Spinal cord (tissue), 10 donors: ENCODE measurements around the gene PRSS37. TPM values are rescaled to one million over a fixed set of nuclear protein-coding genes. Genes with fewer than 3 reads are reported as not detected.

Experiments
- DNase-seq, 6 donors: peaks; one replicate each; pipeline versions ENCODE4 v3.0.0 to v3.0.0-alpha.2; 2013 to 2015; ENCODE audit warnings: low spot score in 6 of 6, low read depth in 4 of 6
- H3K27ac ChIP-seq: one replicate; pipeline ENCODE4 v1.5.1; 2013; ENCODE audit warnings: low read depth, low read length, control low read depth
- H3K27me3 ChIP-seq: one replicate; pipeline ENCODE4 v1.6.1; 2013; ENCODE audit warnings: low read length; ENCODE audit not compliant: control insufficient read depth, insufficient read depth
- H3K36me3 ChIP-seq: one replicate; pipeline ENCODE4 v1.6.1; 2013; ENCODE audit warnings: low read length; ENCODE audit not compliant: control insufficient read depth, insufficient read depth
- H3K4me1 ChIP-seq: one replicate; pipeline ENCODE4 v1.6.1; 2013; ENCODE audit warnings: low read length; ENCODE audit not compliant: control insufficient read depth, insufficient read depth
- H3K4me3 ChIP-seq: one replicate; pipeline ENCODE4 v1.5.1; 2013; ENCODE audit warnings: low read depth, low read length, control low read depth
- H3K9me3 ChIP-seq: one replicate; pipeline ENCODE4 v1.6.1; 2013; ENCODE audit warnings: low read length; ENCODE audit not compliant: control insufficient read depth, insufficient read depth
- WGBS: methylation state at CpG from one replicate; pipeline ENCODE4 v1.1.5; 2013; ENCODE audit warnings: missing lambda C conversion rate; ENCODE audit not compliant: insufficient coverage; 5-methylcytosine and 5-hydroxymethylcytosine counted together
- long read RNA-seq, 4 donors: transcript quantifications; one replicate each; lab custom pipeline, GENCODE V29; 2026
- polyA plus RNA-seq, 2 donors: library from polyadenylated mRNA; unstranded; fragments of 120-200 nt; gene quantifications; one replicate each; pipeline ENCODE4 v1.2.1, GENCODE V29; 2013; ENCODE audit not compliant: insufficient read length in 2 of 2
- total RNA-seq, 2 donors: library from RNA; depleted of rRNA in 1 of 2; stranded (reverse); fragments of 120-200 nt in 1 of 2; fragments of >200 nt in 1 of 2; gene quantifications; one replicate each; pipeline versions ENCODE4 v1.2.3 to v1.2.4, GENCODE V29; 2013 to 2014
- donor health status: healthy.

PRSS37 gene
- total RNA-seq (not detected), polyA plus RNA-seq (under 1 TPM; 0.24 to 0.45 TPM)
- long read RNA-seq, donor 1, result 0 reads
- long read RNA-seq, donor 2, result 0 reads
- long read RNA-seq, donor 3, result 0 reads
- long read RNA-seq, donor 4, result 0 reads

- Histone ChIP-seq H3K27me3 (no peaks in the 10 kb centered on the region), H3K27ac (no peak within 1 kb of the TSS), H3K4me3 (no peak within 1 kb of the TSS), H3K36me3 (no peaks in the 10 kb centered on the region), H3K4me1 (no peaks in the 10 kb centered on the region), H3K9me3 (no peaks in the 10 kb centered on the region)
- no peak for DNase-seq
Observed at GRCh38 chr7:141841385-141841784, at the start of gene PRSS37. TSS of gene PRSS37 (minus strand) at chr7:141841485. CDS start at chr7:141841049, 436 bp downstream.

- DNase-seq, result no peak
- no peaks in the 10 kb centered on the region for H3K9me3 ChIP-seq
- no peaks in the 10 kb centered on the region for H3K4me1 ChIP-seq
- H3K4me3 ChIP-seq, result no peak overlapping the region
- no CpG with 5 or more reads among the region's 1 CpG for WGBS
- no peaks in the 10 kb centered on the region for H3K36me3 ChIP-seq
- H3K27me3 ChIP-seq, result no peaks in the 10 kb centered on the region
- no peak overlapping the region for H3K27ac ChIP-seq
Observed at GRCh38 chr7:141889321-141889720, 48.0 kb upstream of the PRSS37 start.

DNA sequence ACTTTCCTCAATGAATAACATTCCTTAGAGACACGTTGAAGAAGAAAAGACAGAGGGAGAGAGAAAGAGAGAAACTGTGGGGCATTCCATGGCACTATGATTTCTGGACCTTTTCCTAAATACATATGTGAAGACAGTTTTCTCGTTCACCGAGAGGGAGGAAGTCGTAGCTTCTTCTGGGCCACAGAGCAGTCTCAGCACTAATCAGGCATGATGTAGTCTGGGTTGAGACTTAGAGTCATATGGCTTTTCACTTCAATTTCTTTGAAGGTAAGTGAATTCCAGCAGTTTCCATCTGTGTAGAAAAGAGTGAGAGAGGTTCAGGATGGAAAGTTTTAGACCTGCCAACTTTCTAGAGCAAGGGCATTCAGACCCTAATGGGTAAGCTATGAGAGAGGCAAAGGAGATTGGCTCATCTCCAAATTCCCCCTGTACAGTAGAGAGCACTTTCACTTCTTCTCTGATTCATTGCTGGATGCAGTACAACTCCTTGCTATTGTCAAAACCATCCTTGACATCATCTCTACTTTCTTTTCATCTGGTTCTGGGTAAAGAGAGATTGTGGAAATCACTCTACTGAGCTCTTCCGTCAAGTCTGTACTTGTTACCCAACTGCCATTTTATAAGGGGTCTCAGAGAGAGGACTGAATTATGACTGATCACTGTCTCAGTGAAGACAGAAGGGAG is 43.4 kb upstream of the PRSS37 start:
- no peaks in the 10 kb centered on the region for H3K4me1 ChIP-seq
- H3K4me3 ChIP-seq, result no peak overlapping the region
- no peaks in the 10 kb centered on the region for H3K36me3 ChIP-seq
- H3K9me3 ChIP-seq, result no peaks in the 10 kb centered on the region
- no peak overlapping the region for H3K27ac ChIP-seq
- WGBS, result no CpG with 5 or more reads among the region's 5 CpGs
- DNase-seq, result no peak
- H3K27me3 ChIP-seq, result no peaks in the 10 kb centered on the region

DNA sequence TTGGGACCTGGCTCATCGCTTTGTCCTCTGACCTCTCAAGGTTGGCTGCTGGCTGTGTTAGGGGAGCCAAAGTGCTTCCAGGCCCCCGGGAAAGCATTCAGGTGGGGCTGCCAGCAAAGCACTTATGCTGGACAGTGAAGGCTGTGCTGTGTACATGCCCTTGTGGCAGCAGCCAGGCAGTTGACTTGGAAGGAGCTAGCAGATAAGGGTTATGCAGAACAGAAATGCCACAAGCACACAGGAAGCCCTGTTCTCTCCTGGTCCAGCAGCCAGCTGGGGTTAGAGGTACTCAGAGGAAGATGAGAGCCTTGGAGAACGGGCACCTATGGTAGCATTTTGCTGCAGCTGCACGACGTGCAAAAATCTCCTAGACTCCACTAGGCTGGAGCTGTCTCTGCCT is 39.7 kb upstream of the PRSS37 start:
- H3K27me3 ChIP-seq, result no peaks in the 10 kb centered on the region
- no peaks in the 10 kb centered on the region for H3K4me1 ChIP-seq
- no peak for DNase-seq
- H3K4me3 ChIP-seq, result no peak overlapping the region
- no peaks in the 10 kb centered on the region for H3K36me3 ChIP-seq
- WGBS, result 60% methylated on average over 3 of the region's 5 CpGs
- H3K27ac ChIP-seq, result no peak overlapping the region
- H3K9me3 ChIP-seq, result no peaks in the 10 kb centered on the region

DNA sequence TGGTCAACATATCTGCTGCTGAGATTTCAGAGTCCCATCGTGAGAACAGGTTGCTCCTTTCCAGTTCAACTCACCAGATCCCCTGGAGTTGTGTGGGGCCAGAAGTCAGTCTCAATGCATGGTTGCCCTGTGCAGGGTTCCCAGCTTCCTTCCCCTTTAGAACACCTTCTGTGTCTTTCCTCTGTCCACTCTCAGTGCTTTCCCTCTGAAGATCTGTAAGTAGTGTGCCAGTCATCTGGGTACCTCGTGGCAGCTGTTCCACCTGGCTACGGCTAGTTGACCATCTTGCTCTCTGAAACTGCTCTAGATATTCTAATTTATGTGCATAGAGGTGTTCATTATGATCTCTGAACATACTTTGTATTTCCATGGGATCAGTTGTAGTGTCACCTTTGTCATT is 36.1 kb upstream of the PRSS37 start:
- WGBS, result no CpG with 5 or more reads among the region's 3 CpGs
- DNase-seq, result no peak
- Histone ChIP-seq H3K27me3 (no peaks in the 10 kb centered on the region), H3K9me3 (no peaks in the 10 kb centered on the region), H3K36me3 (no peaks in the 10 kb centered on the region), H3K27ac (no peak overlapping the region), H3K4me1 (no peaks in the 10 kb centered on the region), H3K4me3 (no peak overlapping the region)

DNA sequence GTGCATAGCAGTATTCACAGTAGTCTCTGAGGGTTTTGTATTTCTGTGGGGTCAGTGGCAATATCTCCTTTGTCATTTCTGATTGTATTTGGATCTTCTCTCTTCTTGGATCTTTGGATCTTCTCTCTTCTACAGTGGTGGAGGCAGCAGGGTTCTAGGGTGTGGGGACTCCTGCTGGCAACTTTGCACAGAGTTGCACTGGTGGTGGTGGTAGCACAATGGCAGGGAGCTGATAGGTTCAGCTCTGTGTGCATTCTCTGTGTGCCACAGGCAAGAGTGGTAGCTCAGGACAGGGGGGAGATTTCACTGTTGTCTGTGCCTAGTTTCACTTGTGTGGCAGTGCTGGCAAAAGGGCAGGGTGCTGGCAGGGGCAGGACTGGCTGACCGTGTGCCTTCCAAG is 35.1 kb upstream of the PRSS37 start:
- Histone ChIP-seq H3K9me3 (no peaks in the 10 kb centered on the region), H3K36me3 (no peaks in the 10 kb centered on the region), H3K27me3 (no peaks in the 10 kb centered on the region), H3K27ac (no peak overlapping the region), H3K4me1 (no peaks in the 10 kb centered on the region), H3K4me3 (no peak overlapping the region)
- 100% methylated on average over 1 of the region's 1 CpG for WGBS
- DNase-seq, result no peak

- Histone ChIP-seq H3K36me3 (no peaks in the 10 kb centered on the region), H3K4me1 (no peaks in the 10 kb centered on the region), H3K27ac (no peak overlapping the region), H3K27me3 (no peaks in the 10 kb centered on the region), H3K4me3 (no peak overlapping the region), H3K9me3 (no peaks in the 10 kb centered on the region)
- WGBS, result no CpG with 5 or more reads among the region's 2 CpGs
- no peak for DNase-seq
Observed at GRCh38 chr7:141875453-141875852, 34.2 kb upstream of the PRSS37 start.

DNA sequence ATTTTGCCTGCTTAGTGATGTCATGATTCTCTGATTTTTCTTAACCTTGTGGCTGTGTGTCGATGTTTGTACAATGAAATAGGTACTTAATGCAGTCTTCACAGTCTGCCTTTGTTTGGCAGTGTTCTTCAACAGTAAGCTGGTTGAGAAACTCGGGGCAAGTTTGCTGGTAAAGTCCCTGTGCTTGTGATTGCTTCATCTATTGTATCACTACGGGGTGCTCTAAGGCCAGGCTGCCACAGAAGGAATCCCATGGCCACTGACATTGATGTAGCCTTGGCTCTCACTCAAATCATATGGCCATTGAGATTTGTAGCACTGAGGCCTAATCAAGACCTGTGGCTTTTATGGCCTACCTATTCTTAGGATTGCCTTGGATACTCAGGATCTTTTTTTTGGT is 33.5 kb upstream of the PRSS37 start:
- 50% methylated on average over 2 of the region's 3 CpGs for WGBS
- H3K27ac ChIP-seq, result no peak overlapping the region
- no peaks in the 10 kb centered on the region for H3K4me1 ChIP-seq
- H3K27me3 ChIP-seq, result no peaks in the 10 kb centered on the region
- no peaks in the 10 kb centered on the region for H3K36me3 ChIP-seq
- no peak overlapping the region for H3K4me3 ChIP-seq
- no peak for DNase-seq
- H3K9me3 ChIP-seq, result no peaks in the 10 kb centered on the region

DNA sequence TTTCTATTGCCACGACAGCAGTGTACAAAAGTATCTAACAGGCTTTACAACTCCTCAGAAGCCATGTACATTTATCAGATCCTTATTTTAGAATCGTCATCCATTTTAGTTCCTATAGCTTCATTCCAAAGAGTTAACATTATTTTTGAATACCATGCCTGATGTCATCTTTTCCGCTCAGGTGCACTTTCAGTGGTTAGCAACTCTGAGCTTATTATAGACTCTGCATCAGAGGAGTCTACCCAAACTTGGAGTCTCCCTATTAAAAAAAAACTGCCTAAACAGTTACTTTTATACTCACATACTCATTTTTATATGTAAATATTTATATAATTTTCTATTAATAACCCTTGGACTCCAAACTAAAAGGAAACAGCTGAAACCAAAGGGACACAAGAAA is 31.6 kb upstream of the PRSS37 start:
- Histone ChIP-seq H3K4me1 (no peaks in the 10 kb centered on the region), H3K27me3 (no peaks in the 10 kb centered on the region), H3K4me3 (no peak overlapping the region), H3K9me3 (no peaks in the 10 kb centered on the region), H3K36me3 (no peaks in the 10 kb centered on the region), H3K27ac (no peak overlapping the region)
- WGBS, result 85% methylated on average over 3 of the region's 3 CpGs
- no peak for DNase-seq

DNA sequence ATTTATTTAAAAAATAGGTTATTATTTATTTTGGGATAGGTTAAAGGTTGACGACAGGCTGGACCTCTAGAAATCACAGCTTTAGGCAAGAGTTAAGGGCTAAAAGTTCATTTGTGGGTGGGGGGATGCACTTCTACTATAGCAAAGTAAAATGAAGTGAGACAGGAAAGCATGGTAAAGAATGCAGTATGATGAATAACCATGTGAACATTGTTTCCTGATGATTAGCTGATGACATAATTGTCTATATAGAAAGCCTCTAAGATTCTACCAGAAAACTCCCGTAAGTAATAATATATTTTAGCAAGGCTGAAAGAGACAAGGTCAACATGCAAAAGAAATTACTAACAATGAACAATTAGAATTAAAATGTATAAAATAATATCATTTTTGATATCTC is 25.7 kb upstream of the PRSS37 start:
- no peak overlapping the region for H3K27ac ChIP-seq
- H3K9me3 ChIP-seq, result no peaks in the 10 kb centered on the region
- no CpG with 5 or more reads among the region's 2 CpGs for WGBS
- no peak for DNase-seq
- no peaks in the 10 kb centered on the region for H3K36me3 ChIP-seq
- H3K27me3 ChIP-seq, result no peaks in the 10 kb centered on the region
- H3K4me1 ChIP-seq, result no peaks in the 10 kb centered on the region
- no peak overlapping the region for H3K4me3 ChIP-seq
